OCI-LY7 (cell line): ENCODE results near the gene TDRD7. TPM values are rescaled to one million over a fixed set of nuclear protein-coding genes. Genes with fewer than 3 reads are reported as not detected.

Experiments
- BruUV-seq: library from RNA; stranded (reverse); fragments of 400-500 nt; replicated peaks from 2 replicates; lab custom pipeline; 2021; lab: Mats Ljungman, UMichigan
- CTCF ChIA-PET: fragments of 300-600 bp; sonication (Branson Sonifier 250); formaldehyde crosslinking; loops from one replicate; lab custom pipeline; 2022; ENCODE audit warnings: antibody characterized with exemption; ENCODE audit not compliant: unreplicated experiment; lab: Charles Lee
- POLR2A ChIA-PET: fragments of 300-600 bp; sonication (Branson Sonifier 250); formaldehyde crosslinking; loops from one replicate; lab custom pipeline; 2022; ENCODE audit warnings: antibody characterized with exemption; lab: Charles Lee
- DNase-seq: peaks from one replicate; pipeline ENCODE4 v3.0.0-alpha.2; 2015; ENCODE audit warnings: low spot score
- H2AFZ ChIP-seq: fragments of 200-600 bp; sonication (generic), shearing (Covaris generic); 2 replicates; pipeline ENCODE4 v1.6.1; 2014; ENCODE audit warnings: mild to moderate bottlenecking, antibody characterized with exemption, low read length, moderate library complexity
- H3K27ac ChIP-seq: fragments of 200-600 bp; sonication (generic); 2 replicates; pipeline ENCODE4 v1.5.1; 2014; ENCODE audit warnings: mixed run types, low read depth, mild to moderate bottlenecking, moderate library complexity, low read length, inconsistent platforms; ENCODE audit not compliant: poor library complexity, severe bottlenecking
- H3K36me3 ChIP-seq: fragments of 200-600 bp; sonication (generic); 2 replicates; pipeline ENCODE4 v1.6.1; 2014; ENCODE audit warnings: mild to moderate bottlenecking, antibody characterized with exemption, low read length, moderate library complexity, mixed read lengths; ENCODE audit not compliant: insufficient read depth
- H3K4me1 ChIP-seq: fragments of 200-600 bp; sonication (generic); 2 replicates; pipeline ENCODE4 v1.5.1; 2014; ENCODE audit warnings: mild to moderate bottlenecking, low read length; ENCODE audit not compliant: insufficient read depth, poor library complexity, severe bottlenecking
- H3K4me2 ChIP-seq: fragments of 200-600 bp; sonication (generic); 2 replicates; pipeline ENCODE4 v1.6.1; 2014; ENCODE audit warnings: mild to moderate bottlenecking, low read length
- H3K4me3 ChIP-seq: fragments of 200-600 bp; sonication (generic); 2 replicates; pipeline ENCODE4 v1.5.1; 2014; ENCODE audit warnings: mild to moderate bottlenecking, low read depth, low read length; ENCODE audit not compliant: poor library complexity, severe bottlenecking
- H3K79me2 ChIP-seq: fragments of 200-600 bp; sonication (generic); 2 replicates; pipeline ENCODE4 v1.6.1; 2016; ENCODE audit warnings: low read depth, mild to moderate bottlenecking, low read length, moderate library complexity, mixed read lengths; ENCODE audit not compliant: insufficient read depth
- H3K9me2 ChIP-seq: fragments of 200-600 bp; sonication (generic); 2 replicates; pipeline ENCODE4 v1.6.1; 2016; ENCODE audit warnings: mild to moderate bottlenecking, low read length, mixed read lengths; ENCODE audit not compliant: insufficient read depth
- H3K9me3 ChIP-seq: fragments of 200-600 bp; sonication (generic); 2 replicates; pipeline ENCODE4 v1.6.1; 2014; ENCODE audit warnings: mild to moderate bottlenecking, mixed run types, low read length, mixed read lengths
- H4K20me1 ChIP-seq: fragments of 200-600 bp; sonication (generic); 2 replicates; pipeline ENCODE4 v1.6.1; 2014; ENCODE audit warnings: mild to moderate bottlenecking, antibody characterized with exemption, low read length, moderate library complexity, mixed read lengths; ENCODE audit not compliant: insufficient read depth
- EZH2phosphoT487 ChIP-seq: fragments of 200-600 bp; sonication (generic); IDR thresholded peaks from 2 replicates; pipeline ENCODE4 v1.6.1; 2018; ENCODE audit warnings: low read depth, borderline replicate concordance, mild to moderate bottlenecking, mixed run types, antibody characterized with exemption, low read length, moderate library complexity, mixed read lengths
- intact Hi-C: fragments of 100-400 bp; cut with micrococcal nuclease; formaldehyde crosslinking; loops from one replicate; pipeline ENCODE4 v1.10.0; 2022; ENCODE audit not compliant: unreplicated experiment
- total RNA-seq, 2 experiments: library from RNA; depleted of rRNA in 1 of 2; stranded (reverse); fragments of >200 nt in 1 of 2; shearing (Covaris generic) in 1 of 2; gene quantifications; 2 replicates each; pipeline ENCODE4 v1.2.3, GENCODE V29; 2014 to 2022
- TF ChIP-seq, protein P1 (sequence below): fragments of 200-600 bp; sonication (generic); conservative IDR thresholded peaks from 2 replicates; pipeline ENCODE4 v1.5.1; 2014; ENCODE audit warnings: mild to moderate bottlenecking, antibody characterized with exemption, low read length, moderate library complexity, mixed read lengths

Gene TDRD7
- total RNA-seq, 2 experiments from 2014 or later = 4.0 to 6.1 TPM

GRCh38 chr9:97484134-97484533, 72.2 kb downstream of the TDRD7 start:
- no peaks in the 10 kb centered on the region for H3K9me3 ChIP-seq
- TF ChIP-seq EZH2phosphoT487 = no peak
- TF ChIP-seq, protein P1, sequence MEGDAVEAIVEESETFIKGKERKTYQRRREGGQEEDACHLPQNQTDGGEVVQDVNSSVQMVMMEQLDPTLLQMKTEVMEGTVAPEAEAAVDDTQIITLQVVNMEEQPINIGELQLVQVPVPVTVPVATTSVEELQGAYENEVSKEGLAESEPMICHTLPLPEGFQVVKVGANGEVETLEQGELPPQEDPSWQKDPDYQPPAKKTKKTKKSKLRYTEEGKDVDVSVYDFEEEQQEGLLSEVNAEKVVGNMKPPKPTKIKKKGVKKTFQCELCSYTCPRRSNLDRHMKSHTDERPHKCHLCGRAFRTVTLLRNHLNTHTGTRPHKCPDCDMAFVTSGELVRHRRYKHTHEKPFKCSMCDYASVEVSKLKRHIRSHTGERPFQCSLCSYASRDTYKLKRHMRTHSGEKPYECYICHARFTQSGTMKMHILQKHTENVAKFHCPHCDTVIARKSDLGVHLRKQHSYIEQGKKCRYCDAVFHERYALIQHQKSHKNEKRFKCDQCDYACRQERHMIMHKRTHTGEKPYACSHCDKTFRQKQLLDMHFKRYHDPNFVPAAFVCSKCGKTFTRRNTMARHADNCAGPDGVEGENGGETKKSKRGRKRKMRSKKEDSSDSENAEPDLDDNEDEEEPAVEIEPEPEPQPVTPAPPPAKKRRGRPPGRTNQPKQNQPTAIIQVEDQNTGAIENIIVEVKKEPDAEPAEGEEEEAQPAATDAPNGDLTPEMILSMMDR = no peak
- no peak overlapping the region for H2AFZ ChIP-seq
- DNase-seq = no peak
- ChIA-PET POLR2A (interaction anchor here (0.6 kb wide), 1 partner anchor 215 kb away, joined by 3 read pairs; no protein-coding TSS in a partner anchor), CTCF (interaction anchor here (0.6 kb wide), 1 partner anchor 72 kb away, joined by 4 read pairs; no protein-coding TSS in a partner anchor)
- no peaks in the 10 kb centered on the region for H3K9me2 ChIP-seq
- BruUV-seq = no TSS peak
- H3K36me3 ChIP-seq = no peaks in the 10 kb centered on the region
- H3K4me3 ChIP-seq = no peak overlapping the region
- intact Hi-C loops = no loop called here
- H4K20me1 ChIP-seq = no peaks in the 10 kb centered on the region
- no peaks in the 10 kb centered on the region for H3K79me2 ChIP-seq
- H3K4me2 ChIP-seq = no peak overlapping the region
- no peak overlapping the region for H3K27ac ChIP-seq
- no peaks in the 10 kb centered on the region for H3K4me1 ChIP-seq

GRCh38 chr9:97487107-97487506, 75.2 kb downstream of the TDRD7 start:
- DNase-seq = no peak
- no TSS peak for BruUV-seq
- Histone ChIP-seq H3K9me3 (no peaks in the 10 kb centered on the region), H3K9me2 (no peaks in the 10 kb centered on the region), H3K4me1 (no peaks in the 10 kb centered on the region), H3K79me2 (no peaks in the 10 kb centered on the region), H3K36me3 (no peaks in the 10 kb centered on the region), H2AFZ (no peak overlapping the region), H3K4me2 (no peak overlapping the region), H3K4me3 (no peak overlapping the region), H4K20me1 (no peaks in the 10 kb centered on the region), H3K27ac (no peak overlapping the region)
- intact Hi-C loops = no loop called here
- ChIA-PET CTCF (no interaction called here), POLR2A (no interaction called here)
- no peak for TF ChIP-seq EZH2phosphoT487
- TF ChIP-seq, protein P1 = peak; percentile 58

- H3K4me1 ChIP-seq = no peaks in the 10 kb centered on the region
- H3K4me3 ChIP-seq = no peak overlapping the region
- CTCF ChIA-PET = no interaction called here
- TF ChIP-seq, protein P1 = no peak
- no peak for TF ChIP-seq EZH2phosphoT487
- DNase-seq = no peak
- no peaks in the 10 kb centered on the region for H3K79me2 ChIP-seq
- no TSS peak for BruUV-seq
- POLR2A ChIA-PET = interaction anchor here (0.7 kb wide), 1 partner anchor 71 kb away, joined by 4 read pairs; no protein-coding TSS in a partner anchor
- H3K9me2 ChIP-seq = no peaks in the 10 kb centered on the region
- H3K27ac ChIP-seq = no peak overlapping the region
- H4K20me1 ChIP-seq = no peaks in the 10 kb centered on the region
- no peaks in the 10 kb centered on the region for H3K9me3 ChIP-seq
- intact Hi-C loops = no loop called here
- no peak overlapping the region for H2AFZ ChIP-seq
- no peaks in the 10 kb centered on the region for H3K36me3 ChIP-seq
- no peak overlapping the region for H3K4me2 ChIP-seq
Measured at GRCh38 chr9:97487861-97488260, 76.0 kb downstream of the TDRD7 start.
